Measurements from ENCODE around the gene CYGB.
"Not testable (repeated sequence)": the region's sequence is repeated elsewhere in the genome, so short reads cannot be mapped to it uniquely, and the experiment has no call there.

The CYGB gene

DNA sequence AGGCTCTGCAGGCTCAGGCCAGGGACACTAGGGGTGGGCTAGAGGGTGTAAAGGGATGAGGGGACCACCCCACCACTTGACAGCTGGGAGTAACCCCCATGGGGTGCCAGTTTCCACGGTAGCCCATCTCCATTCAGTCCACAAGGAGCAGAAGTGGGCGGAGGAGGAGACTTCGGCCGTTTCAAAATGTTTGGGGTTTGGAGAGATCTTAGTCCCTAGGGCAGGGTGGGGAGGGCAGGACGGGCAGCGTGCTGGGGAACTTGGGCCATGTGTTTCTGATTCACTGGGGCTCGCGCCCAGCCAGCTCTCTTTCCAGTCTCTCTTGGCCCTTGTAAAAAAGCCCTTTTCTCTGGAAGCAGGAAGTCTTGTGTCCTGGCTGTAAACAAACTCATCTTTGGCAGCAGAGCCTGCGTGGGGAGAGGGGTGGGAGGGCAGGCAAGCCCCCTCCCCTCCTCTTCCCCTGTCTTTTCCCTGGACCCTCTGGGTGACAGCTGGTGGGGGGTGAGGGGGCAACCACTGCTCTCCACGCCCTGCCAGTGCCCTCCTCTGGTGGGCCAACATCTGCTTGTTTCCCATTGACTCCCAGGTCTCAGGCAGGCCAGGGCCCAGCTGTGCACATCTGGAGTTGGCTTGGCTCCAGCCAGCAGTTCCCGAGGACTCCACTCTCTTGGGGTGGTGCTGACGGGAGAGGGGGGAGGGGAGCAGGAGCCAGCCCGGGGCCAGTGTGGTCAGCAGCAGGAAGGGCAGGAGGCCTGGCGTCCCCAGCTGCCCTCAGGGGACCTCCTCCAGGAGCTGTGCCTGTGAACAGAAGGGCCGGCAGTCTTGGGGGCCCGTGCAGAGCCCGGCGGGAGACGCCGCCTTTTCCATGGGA, 8.1 kb downstream of the CYGB start:
- no peak overlapping the region for H3K4me3 Mint-ChIP-seq
- no peaks in the 10 kb centered on the region for H3K27me3 Mint-ChIP-seq
- H3K27ac Mint-ChIP-seq, result no peak overlapping the region
- peaks cover 31% of the 10 kb centered on the region for H3K4me1 Mint-ChIP-seq (ENCODE audit: low read depth)
- H3K9me3 Mint-ChIP-seq, result no peaks in the 10 kb centered on the region
- no peaks in the 10 kb centered on the region for H3K36me3 Mint-ChIP-seq (ENCODE audit: low read depth)

DNA sequence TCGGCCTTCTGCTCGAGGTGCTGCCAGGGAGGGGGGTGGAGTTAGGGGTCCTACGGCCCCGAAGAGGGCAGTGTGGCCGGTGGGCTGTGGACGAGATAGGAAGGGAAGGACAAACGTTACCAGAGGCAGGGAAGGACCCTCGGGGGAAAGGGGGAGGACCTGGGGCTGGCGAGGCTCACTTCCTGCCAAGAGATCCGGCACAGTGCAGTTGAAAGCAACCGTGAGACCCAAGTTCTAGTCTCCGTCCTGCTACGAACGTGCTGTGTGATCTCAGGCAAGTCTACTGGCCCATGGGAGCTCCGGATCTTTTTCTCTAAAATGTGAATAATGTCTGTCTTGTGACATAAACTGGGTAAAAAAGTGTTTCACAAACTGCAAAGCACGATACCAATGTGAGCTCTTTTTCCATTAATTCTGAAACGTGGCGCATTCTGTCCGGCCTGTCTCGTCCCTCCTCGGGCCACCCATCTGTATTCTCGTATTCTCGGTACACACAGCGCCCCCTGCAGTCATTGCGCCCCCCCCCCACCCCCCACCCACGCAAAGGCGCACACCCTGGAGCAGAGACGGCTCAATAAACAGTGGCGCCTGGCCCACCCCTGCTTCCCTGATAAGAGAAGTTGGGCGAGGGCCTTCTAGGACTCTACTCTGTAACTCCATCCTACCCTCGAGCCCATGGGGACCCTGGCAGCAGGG, 8.8 kb downstream of the CYGB start:
- H3K36me3 Mint-ChIP-seq (ENCODE audit: low read depth), result no peaks in the 10 kb centered on the region
- peaks cover 31% of the 10 kb centered on the region for H3K4me1 Mint-ChIP-seq (ENCODE audit: low read depth)
- peak overlapping the region; percentile 59 for H3K4me3 Mint-ChIP-seq
- no peaks in the 10 kb centered on the region for H3K27me3 Mint-ChIP-seq
- H3K9me3 Mint-ChIP-seq, result no peaks in the 10 kb centered on the region
- H3K27ac Mint-ChIP-seq, result peak overlapping the region; percentile 68

DNA sequence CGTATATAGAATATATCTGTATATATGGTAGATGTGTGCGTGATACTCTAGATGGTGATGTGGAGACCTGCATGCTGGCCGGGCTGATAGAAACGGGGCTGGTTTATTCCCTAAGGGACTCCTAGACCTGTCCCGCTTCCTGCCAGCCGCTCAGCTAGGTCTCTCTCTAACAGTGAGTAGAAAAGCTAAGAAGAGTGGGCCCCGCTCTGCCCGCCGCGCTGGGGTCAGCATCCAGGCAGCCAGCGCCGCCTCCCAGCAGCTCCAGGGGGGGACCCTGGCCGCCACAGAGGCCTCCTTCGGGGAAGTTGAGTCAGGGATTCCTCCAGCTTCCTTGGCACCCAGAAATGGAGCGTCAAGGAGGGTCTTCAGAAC, 9.4 kb downstream of the CYGB start:
- Mint-ChIP-seq H3K27ac (peak overlapping the region; percentile 75), H3K4me1 (ENCODE audit: low read depth) (peaks cover 33% of the 10 kb centered on the region), H3K27me3 (no peaks in the 10 kb centered on the region), H3K4me3 (peak overlapping the region; percentile 59), H3K36me3 (ENCODE audit: low read depth) (no peaks in the 10 kb centered on the region), H3K9me3 (no peaks in the 10 kb centered on the region)

DNA sequence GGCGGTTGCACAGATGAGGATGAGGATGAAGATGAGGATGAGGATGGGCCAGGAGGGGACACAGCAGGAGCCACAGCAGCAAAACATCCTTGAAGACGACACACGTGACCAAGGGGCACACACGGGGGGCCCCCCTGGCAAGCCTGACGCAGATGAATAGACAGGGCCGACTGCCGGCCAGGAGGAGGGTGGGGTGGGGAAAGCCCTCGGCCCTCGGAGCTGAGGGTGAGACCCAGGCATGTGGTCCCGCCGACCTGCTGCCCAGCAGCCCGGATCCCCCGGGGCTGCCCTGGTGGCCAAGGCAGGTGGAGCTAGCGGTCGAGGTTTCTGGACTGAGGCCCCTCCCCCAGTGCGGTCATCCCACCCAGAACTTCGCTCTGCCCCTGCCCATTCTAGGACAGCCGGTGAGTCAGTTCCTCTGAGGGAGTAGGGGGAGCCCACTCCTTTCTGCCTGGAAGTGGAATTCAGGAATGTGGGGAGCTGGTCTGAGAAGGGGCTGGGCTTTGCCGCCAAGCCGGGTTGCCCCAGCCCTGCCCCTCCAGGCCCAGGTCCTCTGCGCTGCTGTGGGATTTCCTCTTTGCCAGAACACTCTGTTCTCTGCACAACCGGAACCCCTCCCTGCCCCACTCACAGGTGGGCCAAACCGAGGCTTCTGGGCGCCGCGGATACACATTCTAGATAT, 9.9 kb downstream of the CYGB start:
- H3K27ac Mint-ChIP-seq, result no peak overlapping the region
- peak overlapping the region; percentile 53 for H3K4me3 Mint-ChIP-seq

DNA sequence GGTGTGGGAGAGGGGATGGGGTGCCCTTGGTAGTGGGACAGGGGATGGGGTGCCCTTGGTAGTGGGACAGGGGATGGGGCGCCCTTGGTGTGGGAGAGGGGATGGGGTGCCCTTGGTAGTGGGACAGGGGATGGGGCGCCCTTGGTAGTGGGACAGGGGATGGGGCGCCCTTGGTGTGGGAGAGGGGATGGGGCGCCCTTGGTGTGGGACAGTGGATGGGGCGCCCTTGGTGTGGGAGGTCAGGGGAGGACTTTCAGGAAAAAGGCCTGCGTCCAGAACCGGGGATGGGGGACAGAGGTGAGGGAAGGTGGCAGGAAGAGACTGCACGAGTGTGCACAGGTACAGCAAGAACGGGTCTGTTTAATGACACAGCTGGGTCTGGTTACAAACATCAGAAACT, 10.5 kb downstream of the CYGB start:
- not testable (repeated sequence) for H3K27me3 Mint-ChIP-seq; H3K27ac Mint-ChIP-seq; H3K36me3 Mint-ChIP-seq (ENCODE audit: low read depth); H3K9me3 Mint-ChIP-seq
- Mint-ChIP-seq H3K4me1 (ENCODE audit: low read depth) (peaks cover 36% of the 10 kb centered on the region), H3K4me3 (peak overlapping the region; percentile 53)

More for the DNA sequence above, 9.9 kb downstream of the CYGB start:
- Mint-ChIP-seq H3K9me3 (no peaks in the 10 kb centered on the region), H3K36me3 (ENCODE audit: low read depth) (no peaks in the 10 kb centered on the region), H3K4me1 (ENCODE audit: low read depth) (peaks cover 36% of the 10 kb centered on the region), H3K27me3 (no peaks in the 10 kb centered on the region)

DNA sequence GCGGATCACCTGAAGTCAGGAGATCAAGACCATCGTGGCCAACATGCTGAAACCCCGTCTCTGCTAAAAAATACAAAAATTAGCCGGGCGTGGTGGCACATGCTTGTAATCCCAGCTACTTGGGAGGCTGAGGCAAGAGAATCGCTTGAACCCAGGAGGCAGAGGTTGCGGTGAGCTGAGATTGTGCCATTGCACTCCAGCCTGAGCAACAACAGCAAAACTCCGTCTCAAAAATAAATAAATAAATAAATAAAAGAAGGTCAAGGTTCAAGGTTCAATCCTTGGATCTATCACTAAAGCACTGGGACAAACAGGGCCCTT, 12.0 kb downstream of the CYGB start:
- not testable (repeated sequence) for H3K4me3 Mint-ChIP-seq; H3K9me3 Mint-ChIP-seq; H3K27me3 Mint-ChIP-seq; H3K36me3 Mint-ChIP-seq (ENCODE audit: low read depth); H3K27ac Mint-ChIP-seq
- H3K4me1 Mint-ChIP-seq (ENCODE audit: low read depth), result peaks cover 36% of the 10 kb centered on the region

DNA sequence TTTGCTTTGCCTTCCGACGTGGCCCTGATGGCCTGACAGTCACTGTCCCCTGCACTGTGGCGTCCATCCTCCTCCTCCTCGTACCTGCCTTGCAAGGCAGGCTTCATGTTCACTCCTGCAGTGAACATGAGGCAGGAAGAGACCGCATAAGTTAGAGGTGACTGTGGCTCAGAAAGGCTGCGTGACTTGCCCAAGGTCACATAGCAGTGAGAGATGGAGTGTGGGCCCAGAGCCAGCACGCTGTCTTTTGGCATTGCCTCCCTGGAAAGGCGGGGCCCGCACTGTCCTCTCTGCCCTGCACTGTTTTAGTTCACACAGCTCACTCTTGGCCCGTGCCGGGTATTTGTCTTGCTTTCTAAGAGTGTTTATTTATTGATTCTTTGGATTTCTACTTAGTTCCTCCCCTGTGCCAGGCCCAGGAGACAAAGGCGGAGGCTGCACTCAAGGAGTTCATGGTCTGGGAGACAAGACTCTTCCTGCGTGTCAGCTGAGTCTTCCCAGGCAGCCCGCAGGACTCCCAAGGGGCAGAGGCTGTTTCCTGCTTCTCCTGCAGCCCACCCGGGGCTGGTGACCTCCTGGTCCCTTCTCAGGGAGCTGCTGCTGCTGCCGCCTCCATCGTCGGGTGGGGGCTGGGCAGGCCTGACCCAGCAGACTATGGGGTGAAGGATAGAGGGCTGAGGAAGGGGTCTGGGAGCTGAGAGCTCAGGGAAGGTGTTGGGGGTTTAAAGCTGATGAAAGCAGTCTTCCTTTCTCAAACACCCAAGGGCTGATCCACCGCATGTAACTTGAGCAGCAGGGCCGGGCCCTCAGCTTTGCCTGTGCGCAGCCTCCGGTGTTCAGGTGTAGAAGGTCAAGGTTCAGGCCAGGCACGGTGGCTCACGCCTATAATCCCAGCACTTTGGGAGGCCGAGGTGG, 12.7 kb downstream of the CYGB start:
- H3K4me3 Mint-ChIP-seq, result no peak overlapping the region
- peaks cover 31% of the 10 kb centered on the region for H3K4me1 Mint-ChIP-seq (ENCODE audit: low read depth)
- no peak overlapping the region for H3K27ac Mint-ChIP-seq
- H3K27me3 Mint-ChIP-seq, result no peaks in the 10 kb centered on the region
- H3K9me3 Mint-ChIP-seq, result no peaks in the 10 kb centered on the region
- H3K36me3 Mint-ChIP-seq (ENCODE audit: low read depth), result no peaks in the 10 kb centered on the region

DNA sequence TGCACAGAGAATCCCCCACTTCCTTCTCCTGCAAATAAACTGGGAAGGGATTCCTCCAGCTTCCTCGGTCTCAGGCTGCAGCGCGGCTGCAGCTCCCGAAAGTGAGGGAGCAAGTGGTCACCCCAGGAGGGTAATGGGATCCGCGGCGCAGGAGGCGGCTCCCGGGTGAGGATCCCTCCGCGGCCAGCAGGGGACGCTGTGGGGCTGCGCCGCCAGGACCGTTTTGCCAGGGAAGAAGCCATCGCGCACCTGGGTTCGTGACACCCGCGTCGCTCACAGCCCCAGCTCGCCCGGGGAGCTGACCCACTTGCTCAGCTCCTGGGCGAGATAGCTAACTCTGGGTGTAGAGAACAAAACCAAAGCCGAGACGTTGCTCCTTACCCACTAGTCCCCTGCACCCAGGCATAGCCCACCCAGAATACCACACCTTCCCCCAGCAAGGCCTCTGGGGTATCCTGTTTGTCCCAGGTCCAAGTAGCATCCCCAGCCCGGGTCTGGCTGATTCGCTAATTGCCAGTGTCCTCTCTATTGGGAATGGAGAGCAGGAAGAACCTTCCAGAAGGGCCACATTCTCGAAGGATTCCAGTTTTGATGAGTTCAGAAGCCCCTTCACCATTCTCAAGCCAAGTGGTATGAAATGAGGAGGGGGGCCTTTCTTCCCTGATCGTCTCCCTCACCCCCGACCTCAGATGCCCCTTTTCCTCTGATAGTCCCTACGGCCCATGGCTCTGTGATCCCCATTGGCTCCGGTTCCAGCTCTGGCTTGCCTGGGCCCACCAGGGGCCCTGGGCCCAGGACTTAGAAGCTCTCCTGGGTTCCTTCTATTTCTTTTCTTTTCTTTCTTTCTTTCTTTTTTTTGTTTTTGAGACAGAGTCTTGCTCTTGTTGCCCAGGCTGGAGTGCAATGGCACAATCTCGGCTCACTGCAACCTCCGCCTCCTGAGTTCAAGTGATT, 14.1 kb downstream of the CYGB start:
- Mint-ChIP-seq H3K9me3 (no peaks in the 10 kb centered on the region), H3K27ac (no peak overlapping the region), H3K27me3 (no peaks in the 10 kb centered on the region), H3K4me1 (ENCODE audit: low read depth) (peaks cover 22% of the 10 kb centered on the region), H3K4me3 (no peak overlapping the region), H3K36me3 (ENCODE audit: low read depth) (no peaks in the 10 kb centered on the region)

DNA sequence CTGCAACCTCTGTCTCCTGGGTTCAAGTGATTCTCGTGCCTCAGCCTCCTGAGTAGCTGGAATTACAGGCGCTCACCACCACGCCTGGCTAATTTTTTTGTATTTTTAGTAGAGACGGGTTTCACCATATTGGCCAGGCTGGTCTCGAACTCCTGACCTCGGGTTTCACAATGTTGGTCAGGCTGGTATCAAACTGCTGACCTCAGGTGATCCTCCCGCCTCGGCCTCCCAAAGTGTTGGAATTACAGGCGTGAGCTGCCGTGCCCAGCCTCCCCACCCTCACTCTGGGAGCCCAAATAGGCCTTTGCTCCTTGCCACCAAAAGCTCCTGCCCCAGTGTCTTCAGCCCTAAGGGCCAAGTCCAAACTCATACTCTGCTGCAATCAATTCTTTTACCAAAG, 15.8 kb downstream of the CYGB start:
- peaks cover 17% of the 10 kb centered on the region for H3K4me1 Mint-ChIP-seq (ENCODE audit: low read depth)
- H3K27me3 Mint-ChIP-seq; H3K9me3 Mint-ChIP-seq; H3K27ac Mint-ChIP-seq; H3K4me3 Mint-ChIP-seq; H3K36me3 Mint-ChIP-seq (ENCODE audit: low read depth): not testable (repeated sequence)

DNA sequence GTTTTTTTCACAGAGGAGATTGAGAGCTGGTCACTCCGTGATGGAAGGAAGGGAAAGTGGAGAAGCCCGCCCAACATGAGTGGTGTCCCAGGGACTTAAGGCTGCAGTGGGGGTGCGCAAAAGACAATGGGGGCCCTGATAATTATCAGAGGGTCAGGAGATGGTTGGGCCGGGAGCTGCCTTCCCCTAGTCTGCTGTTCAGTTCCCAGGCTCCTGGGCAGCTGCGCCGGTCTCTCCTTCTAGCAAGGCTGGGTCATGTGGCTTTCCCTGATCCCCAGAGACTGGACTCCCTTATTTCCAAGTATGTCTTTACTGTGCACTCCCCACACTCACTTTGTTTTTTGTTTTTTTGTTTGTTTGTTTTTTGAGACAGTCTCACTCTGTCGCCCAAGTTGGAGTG, 16.2 kb downstream of the CYGB start:
- Mint-ChIP-seq H3K27me3 (no peaks in the 10 kb centered on the region), H3K4me3 (no peak overlapping the region), H3K27ac (peak overlapping the region; percentile 52), H3K9me3 (no peaks in the 10 kb centered on the region), H3K36me3 (ENCODE audit: low read depth) (no peaks in the 10 kb centered on the region), H3K4me1 (ENCODE audit: low read depth) (peaks cover 21% of the 10 kb centered on the region)

DNA sequence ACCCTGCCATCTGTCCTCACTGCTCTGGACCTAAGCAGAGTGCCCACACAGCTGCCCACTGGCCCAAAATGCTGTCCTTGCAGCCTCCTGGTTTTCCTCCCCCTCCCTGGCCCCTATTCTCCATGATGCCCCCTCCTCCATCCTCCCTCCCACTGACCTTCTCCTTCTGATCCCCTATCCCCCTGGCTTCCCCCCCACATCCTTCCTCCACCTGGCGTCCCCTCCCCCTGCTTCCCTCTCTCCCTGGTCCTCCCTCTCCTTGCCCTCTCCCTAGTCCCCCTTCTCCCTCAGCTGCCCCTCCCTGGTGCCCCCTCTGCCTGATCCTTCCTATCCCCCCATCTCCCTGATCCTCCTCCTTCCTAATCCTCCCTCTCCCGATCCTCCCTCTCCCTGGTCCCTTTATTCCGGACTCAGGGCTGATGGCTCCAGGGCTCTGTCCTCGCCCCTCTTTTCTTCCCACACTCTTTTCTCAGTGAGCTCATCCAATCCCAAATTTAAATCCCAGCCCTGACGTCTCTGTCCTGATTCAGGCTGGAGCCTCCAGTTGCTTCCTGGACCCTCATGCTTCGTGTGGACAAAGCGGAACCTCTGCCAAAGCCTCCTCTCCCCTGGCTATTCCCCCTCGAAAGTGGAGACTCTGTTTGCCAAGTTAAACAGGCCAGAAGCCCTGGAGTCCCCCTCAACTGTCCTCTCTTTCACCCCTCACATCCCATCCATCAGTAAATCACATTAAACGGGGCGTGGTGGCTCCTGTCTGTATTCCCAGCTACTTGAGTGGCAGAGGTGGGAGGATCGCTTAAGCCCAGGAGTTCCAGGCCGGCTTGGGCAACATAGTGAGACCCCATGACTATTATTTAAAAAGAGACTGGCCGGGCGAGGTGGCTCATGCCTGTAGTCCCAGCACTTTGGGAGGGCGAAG, 18.2 kb downstream of the CYGB start:
- no peak overlapping the region for H3K4me3 Mint-ChIP-seq
- peak overlapping the region; percentile 38 for H3K27ac Mint-ChIP-seq
- H3K9me3 Mint-ChIP-seq, result no peaks in the 10 kb centered on the region
- peaks cover 38% of the 10 kb centered on the region for H3K4me1 Mint-ChIP-seq (ENCODE audit: low read depth)
- H3K36me3 Mint-ChIP-seq (ENCODE audit: low read depth), result no peaks in the 10 kb centered on the region
- no peaks in the 10 kb centered on the region for H3K27me3 Mint-ChIP-seq

DNA sequence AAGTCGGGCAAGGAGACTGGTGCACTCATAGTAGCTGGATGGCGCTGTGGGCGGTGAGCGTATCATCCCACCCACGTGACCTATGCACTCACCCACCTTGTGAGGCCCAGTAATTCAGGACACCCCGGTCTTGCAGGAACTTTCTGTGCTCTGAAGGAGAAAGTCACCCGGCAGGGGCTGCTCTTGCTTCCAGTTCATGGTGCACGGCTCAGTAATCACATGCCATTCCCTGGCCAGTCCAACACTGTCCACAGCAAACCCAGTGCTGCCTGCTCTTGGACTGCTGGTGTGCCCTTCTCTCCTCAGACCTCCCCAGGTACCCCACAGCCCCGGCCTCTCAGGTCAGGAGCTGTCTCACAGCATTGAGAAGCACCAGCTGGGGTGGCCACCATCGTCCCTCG, 19.9 kb downstream of the CYGB start:
- H3K36me3 Mint-ChIP-seq (ENCODE audit: low read depth), result no peaks in the 10 kb centered on the region
- H3K4me1 Mint-ChIP-seq (ENCODE audit: low read depth), result peaks cover 47% of the 10 kb centered on the region
- no peaks in the 10 kb centered on the region for H3K9me3 Mint-ChIP-seq
- H3K4me3 Mint-ChIP-seq, result no peak overlapping the region
- no peaks in the 10 kb centered on the region for H3K27me3 Mint-ChIP-seq
- no peak overlapping the region for H3K27ac Mint-ChIP-seq
